HUDEP-2 (cell line): Measurements from ENCODE around the gene INPP5A.

Experiments used
- DNase-seq, 76 experiments: peaks; one replicate each; lab custom pipeline; 2025; ENCODE audit not compliant: unreplicated experiment in 76 of 76; lab: John Stamatoyannopoulos, UW

The INPP5A gene

DNA sequence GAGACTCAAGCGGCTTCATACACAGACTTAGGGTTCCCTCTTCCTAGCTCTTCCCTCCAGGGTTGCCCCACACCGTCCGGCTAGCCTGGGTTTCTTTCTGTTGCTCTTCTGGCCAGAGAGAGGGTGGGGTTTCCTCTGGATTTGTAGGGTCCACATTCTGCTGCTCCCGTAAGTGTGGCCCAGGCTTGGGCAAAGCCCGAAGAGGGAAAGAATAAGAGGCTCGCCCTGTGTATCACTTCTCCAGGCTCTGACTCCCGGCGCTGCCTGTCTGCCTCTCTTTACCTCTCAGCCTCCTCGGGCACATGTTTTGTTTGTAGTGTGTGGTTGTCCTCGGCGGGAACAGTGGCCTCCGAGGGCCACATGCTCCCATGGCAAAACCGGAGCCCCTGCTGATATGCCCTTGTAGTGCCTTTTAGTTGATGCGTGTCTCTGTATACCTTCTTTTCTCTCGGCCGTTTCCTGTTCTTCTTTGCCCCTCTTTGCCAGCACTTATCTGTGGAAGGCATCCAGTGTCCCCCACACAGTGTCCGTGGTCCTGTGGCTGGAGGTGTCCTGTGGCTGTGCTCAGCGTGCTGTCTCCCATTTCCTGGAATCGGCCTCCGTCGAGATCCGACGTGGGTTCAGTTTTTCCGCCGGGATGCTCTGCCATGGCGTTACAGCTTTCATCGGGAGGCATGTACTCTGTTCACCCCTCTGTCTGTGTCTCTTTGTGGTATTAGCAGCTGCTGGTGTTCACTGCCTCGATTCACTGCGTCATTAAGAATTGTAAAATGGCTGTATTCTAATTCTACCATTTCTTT, 102.9 kb downstream of the INPP5A start:
- no peak for DNase-seq

DNA sequence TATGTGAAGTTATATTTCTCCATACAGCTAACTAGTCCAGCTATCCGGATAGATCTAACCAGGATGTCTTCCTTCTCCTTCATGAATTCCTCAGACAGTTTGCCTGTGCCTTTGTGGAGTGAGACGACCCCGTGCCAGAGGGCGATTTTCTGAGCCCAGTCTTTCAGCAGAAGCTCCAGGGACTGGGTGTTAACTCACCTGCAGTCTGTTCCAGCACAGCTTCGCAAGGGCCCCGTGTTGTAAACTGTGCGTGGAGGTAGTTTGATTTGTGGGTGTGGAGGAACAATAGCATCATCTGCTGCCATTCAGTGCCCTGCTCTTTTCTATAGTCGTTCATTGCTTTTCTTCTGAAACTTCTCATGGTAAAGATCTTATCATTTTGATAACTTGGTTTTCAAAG, 103.8 kb downstream of the INPP5A start:
- DNase-seq = no peak

DNA sequence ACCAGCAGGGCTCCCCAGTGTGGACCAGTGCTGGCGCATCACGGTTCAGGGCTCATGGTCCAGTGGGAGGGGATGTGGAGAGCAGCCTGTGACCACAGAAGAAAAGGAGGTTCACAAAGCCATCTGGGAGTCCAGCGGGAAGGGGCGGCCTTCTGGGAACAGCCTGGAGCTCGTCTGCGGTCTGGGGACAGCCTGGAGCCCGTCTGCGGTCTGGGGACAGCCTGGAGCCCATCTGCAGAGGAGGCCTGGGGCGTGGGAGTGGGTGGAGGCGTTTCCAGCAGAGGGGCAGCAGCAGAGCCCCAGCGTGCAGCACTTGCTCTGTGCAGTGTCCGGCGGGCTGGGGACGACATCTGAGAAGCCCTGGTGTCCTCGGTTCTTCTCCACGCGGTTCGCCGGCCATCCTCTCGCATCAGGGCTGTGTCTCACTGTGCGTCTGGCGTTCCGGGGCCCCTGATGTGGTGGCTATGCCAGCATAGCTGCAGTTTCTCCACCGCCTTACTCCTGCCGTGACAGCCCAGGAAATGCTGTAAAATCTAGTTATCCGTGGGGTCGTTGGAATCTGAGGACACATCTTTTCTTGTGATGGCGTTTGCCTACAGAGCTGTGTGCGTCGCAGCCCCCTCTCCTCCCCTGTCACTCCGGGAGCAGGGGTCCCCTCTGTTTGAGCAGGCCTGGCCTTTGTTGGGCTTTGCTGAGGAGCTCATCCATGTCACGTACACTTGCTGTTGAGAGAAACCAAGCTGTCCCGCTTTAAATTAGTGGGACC, 104.6 kb downstream of the INPP5A start:
- no peak for DNase-seq

DNA sequence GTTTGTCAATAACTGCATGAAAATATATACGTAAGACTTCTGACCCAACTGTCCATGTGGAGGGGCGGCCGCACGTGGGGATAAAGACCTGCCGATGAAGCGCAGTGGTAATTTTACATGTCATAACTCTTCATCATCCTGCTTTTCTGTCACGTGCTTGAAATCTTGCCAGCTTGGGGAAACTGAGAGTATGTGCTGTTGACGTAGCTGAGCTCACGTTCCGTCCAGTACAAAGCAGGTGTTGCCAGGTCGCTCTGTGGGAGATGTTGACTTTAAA, 105.1 kb downstream of the INPP5A start:
- no peak for DNase-seq

DNA sequence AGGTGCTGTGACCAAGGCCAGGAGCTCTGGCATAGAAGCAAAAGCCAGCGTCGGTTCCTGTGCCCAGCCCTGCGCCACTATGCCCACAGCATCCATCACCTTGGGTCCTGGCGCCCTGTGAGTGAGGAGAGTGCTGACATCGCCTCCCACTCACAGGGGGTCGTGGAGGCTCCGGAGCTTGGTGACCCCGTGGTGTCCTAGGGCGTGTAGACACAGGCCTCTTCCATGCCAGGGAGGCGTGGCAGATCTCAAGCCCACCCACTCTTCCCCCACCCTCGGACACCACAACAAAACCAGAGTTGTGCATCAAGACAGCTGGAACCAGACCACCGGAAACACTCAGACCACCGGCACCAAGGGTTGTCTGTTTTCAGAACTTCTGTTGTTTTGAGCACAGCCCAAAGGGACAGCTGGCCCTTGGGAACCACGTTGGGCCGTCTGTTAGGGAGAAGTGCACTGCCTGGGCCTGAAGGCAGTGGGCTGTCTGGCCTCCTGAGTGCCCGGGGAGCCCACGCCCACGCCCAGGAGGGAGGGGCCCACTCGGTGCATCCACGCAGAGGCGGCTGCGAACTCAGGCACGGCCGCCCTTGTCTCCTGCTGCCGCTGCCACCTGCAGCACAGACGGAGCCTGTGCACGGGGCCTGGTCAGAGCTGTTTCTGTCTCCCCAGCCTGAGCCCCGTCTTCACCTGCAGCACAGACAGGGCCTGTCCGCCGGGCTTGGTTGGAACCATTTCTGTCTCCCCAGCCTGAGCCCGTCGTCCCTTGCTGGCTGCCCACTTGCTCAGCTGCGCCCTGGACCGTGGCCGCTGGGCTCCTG, 106.3 kb downstream of the INPP5A start:
- DNase-seq = no peak

DNA sequence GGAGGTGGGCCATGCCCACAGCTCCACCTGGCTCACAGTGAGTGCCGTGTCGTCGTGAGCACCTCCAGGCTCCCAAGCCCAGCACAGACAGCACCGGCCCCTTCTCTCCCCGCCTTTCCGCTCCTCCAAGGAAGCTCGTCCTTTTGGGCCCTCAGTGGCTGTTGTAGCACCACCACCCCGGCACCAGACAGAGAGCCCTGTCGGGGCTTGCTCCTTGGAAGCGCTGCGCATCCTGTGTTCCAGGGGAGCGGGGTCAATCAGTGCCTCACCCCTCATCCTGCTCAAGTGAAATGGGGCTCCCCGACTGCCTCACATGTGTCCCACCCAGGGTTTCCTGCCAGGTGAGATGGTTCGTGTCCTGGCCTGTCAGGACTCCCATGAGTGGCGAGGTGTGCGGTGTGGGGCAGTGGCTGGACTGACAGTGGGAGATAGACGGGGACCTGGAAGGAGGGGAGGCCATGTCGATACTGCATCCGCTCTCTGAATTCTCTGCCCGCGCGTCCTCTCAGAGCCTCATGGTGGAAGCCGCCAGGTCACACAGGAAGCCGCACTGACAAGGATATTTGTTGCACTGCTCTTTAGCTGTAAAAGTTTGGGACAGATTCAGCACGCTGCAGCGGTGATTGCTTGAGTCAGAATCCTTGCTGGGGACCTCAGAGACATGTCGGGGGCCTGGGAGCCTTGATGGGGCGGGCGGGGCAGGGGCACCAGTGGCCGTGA, 107.1 kb downstream of the INPP5A start:
- DNase-seq = no peak

DNA sequence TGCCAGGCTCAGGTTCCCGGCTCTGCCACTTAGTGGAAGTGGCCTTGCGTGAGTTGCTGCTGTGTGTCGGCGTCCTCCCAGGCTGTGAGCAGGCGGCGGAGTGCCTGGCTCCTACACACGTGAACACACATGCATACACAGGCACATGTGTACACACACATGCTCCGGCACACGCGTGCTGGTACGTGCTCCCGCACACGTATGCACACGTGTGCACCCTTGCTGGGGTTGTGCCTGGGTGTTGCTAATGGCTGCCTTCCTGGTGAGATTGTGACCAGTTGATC, 107.6 kb downstream of the INPP5A start:
- no peak for DNase-seq

DNA sequence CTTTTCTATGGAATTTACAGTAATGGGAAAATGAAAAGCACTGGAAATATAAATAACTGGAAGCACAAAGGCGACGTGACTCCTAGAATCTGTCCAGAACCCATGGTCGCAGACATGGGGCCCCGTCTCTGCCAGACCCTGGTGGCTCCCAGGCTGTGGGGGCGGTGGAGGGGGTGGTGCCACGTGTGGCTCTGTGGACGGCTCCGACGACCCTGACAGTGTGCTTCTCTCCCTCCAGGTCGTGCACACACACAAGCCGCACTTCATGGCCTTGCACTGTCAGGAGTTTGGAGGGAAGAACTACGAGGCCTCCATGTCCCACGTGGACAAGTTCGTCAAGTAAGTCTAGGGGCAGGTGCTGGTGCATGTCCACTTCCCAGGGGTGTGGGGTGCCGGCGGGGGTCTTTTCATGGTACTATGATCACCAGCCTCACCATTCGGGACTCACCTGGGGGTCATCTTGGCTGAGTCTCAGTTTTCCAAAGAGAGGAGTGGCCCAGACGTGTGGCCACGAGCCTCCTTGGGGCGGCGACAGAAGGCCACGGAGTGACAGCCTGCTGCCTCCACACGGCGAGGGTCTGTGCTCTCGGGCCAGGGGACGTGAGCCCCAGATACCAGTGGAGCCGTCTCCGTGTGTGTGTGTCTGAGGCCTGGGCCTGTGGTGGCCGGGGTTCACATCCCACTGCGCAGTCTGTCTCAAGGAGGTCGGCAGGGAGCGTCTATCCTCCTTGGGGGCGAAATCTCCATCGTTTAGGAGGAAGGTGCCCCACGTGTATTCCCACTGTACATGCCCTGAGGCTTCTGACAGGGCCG, 108.2 kb downstream of the INPP5A start:
- DNase-seq = no peak

DNA sequence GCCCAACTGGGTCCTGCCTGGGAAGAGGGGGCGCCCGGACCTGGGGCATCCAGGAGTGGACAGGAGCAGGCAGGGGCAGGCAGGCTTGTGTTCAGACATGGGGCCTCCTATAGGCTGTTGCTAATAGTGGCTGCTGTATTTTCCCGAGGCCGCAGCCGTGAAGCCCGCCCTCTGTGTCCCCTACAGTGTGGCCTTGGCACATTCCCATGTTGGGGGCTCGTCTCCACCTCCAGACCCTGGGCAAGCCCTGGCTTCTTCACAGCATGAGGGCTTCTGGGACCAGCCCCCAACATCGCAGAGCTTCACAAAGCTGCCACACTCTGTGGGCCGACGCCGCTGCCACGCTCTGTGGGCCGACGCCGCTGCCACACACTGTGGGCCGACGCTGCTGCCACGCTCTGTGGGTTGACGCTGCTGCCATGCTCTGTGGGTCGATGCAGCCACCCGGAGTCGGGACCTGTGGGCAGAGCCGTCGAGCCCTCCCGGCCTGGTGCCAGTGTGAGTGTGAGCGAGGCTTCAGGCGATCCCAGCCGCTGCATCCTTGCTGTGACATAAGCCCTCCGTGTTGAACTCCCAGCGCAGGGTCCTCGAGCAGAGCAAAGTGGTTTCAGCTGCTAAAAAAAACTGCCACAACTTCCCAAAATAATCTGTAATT, 109.0 kb downstream of the INPP5A start:
- no peak for DNase-seq

DNA sequence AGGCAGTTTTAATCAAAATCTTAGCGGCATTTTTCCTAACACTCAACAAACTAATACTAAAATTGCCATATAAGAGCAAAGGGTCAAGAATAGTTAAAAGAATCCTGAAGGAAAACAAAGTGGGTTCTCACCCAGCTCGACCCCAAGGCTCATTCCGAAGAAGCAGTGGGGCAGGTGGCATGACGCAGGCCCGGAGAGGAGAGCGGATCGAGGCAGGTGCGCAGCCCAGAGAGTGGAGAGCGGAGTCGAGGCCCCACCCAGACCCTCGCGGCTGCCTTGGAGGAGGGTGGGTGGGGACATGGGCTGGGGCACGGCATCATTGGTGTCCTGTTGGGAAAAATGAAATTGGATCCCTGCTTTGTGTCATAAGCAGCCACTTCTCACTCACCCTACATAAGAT, 109.8 kb downstream of the INPP5A start:
- no peak for DNase-seq

DNA sequence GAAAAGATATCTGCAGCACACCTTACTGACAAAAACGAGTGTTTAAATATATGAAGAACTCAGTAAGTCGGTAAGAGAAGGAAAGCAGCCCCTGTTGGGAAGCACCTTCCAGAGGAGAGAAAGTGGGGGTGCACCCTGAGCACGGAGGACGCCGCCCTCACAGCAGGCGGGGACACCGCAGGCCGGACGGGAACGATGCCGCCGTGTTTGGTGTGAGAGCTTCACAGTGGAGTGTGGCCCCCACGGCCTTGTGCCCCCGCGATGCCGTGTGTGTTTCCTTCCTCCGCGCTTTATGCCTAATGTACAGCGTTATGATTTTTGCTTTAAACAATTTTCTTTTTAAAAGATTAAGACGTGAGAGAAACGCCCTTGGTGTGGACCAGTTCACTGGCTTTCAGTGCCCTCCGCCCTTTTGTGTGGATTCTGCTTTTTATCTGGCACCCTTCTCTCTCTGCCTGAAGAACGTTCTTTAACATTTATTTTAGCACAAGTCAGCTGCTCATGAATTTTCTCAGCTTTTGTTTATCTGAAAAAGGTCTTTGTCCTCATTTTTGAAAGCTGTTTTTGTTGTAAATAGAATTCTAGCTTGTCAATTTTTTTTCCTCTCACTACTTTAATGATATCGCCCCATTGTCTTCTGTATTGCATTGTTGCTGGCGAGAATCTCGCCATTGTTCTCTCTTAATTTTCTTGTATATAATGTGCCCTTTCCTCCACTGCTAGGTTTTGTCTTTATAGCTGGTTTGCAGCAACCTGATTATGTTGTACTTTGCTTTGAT, 110.7 kb downstream of the INPP5A start:
- no peak for DNase-seq

DNA sequence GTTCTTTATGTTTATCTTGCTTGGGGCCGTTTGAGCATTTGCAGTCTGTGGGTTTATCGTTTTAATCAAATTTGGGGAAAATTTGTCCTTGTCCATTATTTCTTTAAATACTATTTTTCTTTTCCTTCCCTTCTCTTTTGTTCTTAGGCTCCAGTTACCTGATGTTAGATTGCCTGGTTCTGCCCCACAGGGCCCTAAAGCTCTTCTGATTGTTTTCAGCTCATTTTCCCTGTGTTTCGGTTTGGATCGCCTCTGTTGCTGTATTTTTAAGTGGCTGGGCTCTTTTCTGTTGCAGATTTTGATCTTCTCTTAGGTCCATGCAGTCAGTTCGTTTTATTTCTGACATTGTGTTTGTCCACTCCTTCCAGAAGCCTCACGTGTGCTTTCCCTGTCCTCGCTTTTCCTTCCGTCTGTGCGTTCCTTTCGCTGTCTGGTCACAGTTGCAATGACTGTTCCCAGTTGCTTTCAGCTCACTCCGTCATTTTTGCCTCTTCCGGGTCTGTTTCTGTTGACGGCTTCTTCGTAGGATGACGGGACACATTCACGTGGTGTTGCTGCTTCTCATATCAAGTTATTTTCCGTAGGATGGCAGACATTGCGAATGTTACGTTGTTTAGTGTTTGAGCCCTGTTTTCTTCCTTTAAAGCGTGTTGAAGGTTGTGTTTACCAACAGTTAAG, 111.4 kb downstream of the INPP5A start:
- no peak for DNase-seq

DNA sequence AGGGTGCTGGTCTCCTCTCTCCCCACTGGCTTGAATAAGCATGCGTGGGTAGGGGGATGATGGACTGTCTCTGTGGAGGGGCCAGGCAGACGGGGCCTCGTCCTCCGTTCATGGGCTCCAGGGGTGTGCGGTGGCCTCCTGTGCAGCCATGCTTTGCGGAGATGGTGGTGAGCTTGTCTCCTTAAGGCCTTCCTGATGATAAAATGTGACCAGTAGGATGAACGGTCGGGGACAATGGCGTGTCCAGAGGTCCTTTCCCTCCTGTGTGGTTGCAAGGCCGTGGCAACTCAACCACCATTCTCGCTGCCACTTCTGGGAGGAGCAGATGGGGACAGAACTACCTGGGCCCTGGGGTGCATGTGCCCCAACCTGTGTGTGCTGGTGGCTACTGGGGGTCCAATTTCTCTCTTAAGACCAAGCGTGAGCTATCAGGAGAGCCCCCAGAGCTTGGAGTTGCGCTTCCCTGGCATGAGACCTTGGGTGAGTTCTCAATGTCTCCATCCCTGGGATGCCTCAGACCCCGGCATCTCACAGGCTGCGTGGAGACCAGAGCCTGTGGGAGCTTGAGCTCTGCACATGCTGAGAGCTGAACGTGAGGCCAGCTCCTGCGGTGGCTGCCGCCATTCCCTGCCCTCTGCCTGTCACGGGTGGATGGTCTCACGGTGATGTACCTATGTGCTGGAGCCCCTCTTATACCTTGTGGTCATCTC, 112.2 kb downstream of the INPP5A start:
- DNase-seq = no peak

DNA sequence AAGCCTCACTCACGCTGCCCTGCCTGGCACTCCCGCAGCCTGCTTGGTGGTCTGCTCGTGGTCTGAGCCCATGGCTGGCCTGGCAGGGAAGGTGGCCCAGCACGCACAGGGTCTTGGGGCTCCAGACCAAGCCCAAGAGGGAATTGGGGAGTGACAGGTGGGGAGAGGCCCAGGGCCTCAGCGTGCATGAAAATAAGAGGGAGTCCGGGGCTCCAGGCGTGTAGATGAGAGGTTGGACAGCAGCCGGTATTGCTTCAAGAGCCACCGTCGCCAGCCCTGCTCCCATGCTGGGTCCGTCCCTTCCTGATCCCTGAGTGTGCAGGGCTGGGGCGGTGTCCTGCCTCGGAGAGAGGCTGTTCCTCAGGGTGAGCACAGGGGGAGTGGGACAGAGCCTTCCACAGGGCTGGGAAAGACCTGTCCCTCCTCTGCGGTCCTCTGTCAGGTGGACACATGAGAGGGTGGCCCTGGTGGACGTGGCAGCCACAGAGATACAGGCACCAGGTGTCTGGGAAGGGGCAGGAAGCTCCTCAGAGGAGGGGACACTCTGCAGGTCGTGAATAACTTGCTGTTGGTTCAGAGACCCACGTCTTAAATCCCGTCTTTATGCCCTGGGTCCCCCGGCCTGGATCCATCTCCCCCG, 113.1 kb downstream of the INPP5A start:
- DNase-seq = no peak

DNA sequence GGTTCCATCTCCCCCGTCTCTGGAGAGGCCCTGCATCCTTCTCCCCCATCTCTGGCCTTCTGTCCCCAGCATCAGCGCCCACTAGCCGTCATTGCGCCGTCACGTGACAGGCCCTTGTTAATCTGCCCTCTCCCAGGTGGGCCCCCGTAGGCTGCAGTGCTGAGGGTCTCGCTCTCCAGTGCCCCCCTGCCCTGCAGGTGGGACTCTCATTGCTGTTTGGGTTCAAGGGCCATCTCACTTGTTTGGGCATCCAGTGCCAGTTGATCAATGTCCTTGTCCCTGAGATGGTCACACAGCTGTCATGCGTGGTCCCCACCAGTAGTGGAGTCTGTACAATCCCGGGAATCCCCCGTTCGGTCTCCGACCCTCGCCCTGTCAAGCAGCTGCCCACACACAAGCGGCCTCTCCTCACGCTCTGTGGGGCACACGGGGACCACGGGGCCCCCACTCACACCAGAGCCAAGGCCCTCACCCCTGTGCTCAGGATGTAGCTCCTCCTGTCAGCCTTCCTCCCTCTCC, 114.0 kb downstream of the INPP5A start:
- no peak for DNase-seq

DNA sequence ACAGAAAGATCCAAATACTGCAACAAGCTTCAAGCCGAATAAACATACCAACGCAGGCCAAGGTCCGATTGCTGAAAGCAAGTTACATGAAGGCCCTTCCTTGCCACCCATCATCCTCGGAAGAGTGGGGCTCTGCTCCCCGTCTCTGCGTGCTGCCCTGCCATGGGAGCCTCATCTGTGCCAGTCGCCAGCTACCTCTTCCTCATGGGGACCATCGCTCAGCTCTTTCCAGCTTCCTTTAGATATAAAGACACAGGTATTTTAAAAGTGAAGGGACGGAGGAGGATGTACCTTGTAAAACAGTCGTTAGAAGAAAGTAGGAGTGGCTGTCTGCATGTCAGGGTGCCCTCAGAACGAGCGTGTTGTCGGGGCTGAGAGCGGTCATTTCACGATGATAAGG, 114.9 kb downstream of the INPP5A start:
- no peak for DNase-seq

DNA sequence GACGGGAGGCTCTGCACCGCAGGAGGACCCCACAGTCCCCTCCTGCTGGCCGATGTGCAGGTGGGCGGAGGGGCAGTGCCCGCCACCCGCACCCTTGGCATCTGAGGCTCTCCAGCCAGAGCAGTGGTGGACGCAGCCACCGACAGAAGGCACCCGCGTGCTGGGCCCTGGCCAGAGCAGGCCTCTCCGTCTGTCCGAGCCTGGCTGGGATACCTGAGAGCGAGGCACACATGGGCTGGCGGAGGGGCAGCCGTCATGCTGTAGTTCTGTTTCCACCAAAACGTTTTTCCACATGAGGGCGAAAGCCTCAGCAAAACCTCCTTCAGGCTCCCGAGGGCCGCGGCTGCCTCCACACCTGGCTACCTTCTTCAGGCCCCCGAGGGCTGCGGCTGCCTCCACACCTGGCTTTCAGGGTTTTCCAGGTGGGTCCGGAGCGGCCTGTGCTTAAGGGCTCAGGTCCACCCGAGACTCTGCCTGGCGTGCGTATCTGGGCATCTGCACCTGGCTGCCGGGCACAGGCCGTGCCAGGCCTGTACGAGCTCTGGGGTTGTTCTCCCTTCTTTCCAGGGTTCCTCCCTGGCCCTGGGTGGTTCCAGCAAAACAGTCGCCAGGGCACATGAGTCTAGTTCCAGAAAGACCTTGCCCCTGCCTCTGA, 115.5 kb downstream of the INPP5A start:
- no peak for DNase-seq
